ENCODE results near the gene NSD2.

DNA sequence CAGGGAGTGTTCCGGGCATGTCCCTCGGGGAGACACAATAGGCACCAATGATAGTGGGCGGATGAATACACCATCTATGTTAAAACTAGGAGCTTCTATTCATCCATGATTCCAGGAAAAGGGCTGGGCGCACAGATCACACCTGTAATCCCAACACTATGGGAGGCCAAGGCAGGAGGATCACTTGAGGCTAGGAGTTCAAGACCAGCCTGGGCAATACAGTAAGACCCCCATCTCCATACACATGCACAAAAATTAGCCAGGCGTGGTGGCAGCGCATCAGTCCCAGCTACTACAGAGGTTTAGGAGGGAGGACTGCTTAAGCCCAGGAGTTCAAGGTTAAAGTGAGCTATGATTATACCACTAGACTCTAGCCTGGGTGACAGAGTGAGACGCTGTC is 135.2 kb downstream of the NSD2 start:
- TF ChIP-seq POLR2A (IDR thresholded peaks at IDR 0.05) = no peak
- TF ChIP-seq, protein P1, sequence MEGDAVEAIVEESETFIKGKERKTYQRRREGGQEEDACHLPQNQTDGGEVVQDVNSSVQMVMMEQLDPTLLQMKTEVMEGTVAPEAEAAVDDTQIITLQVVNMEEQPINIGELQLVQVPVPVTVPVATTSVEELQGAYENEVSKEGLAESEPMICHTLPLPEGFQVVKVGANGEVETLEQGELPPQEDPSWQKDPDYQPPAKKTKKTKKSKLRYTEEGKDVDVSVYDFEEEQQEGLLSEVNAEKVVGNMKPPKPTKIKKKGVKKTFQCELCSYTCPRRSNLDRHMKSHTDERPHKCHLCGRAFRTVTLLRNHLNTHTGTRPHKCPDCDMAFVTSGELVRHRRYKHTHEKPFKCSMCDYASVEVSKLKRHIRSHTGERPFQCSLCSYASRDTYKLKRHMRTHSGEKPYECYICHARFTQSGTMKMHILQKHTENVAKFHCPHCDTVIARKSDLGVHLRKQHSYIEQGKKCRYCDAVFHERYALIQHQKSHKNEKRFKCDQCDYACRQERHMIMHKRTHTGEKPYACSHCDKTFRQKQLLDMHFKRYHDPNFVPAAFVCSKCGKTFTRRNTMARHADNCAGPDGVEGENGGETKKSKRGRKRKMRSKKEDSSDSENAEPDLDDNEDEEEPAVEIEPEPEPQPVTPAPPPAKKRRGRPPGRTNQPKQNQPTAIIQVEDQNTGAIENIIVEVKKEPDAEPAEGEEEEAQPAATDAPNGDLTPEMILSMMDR (IDR thresholded peaks at IDR 0.05) = no peak

All from Peyer's patch (tissue), 4 donors.